ENCODE measurements around the gene CAMK4.

GRCh38 chr5:111183064-111183463, 41.1 kb upstream of the CAMK4 start:
- no peak for TF ChIP-seq CTCF (IDR thresholded peaks at IDR 0.05; ENCODE audit: control extremely low read depth in 1 of 3, insufficient read depth in 1 of 3, low read depth in 1 of 3, low read length in 3 of 3)
- TF ChIP-seq SUZ12 (IDR thresholded peaks at IDR 0.05; ENCODE audit: low read length) = no peak
- no peak for TF ChIP-seq TBP (IDR thresholded peaks at IDR 0.05; ENCODE audit: low read depth, low read length)
- TF ChIP-seq ZNF274 (IDR thresholded peaks at IDR 0.05; ENCODE audit: borderline replicate concordance, extremely low read depth, low read length) = no peak
- no peak for TF ChIP-seq FOSL1 (IDR thresholded peaks at IDR 0.05; ENCODE audit: insufficient read depth, low read depth, low read length)
- TF ChIP-seq CHD2 (IDR thresholded peaks at IDR 0.05; ENCODE audit: low read length) = no peak
- no peak for TF ChIP-seq YY1 (IDR thresholded peaks at IDR 0.05; ENCODE audit: low read depth, low read length)
- no peak for TF ChIP-seq RAD21 (IDR thresholded peaks at IDR 0.05 in 1 of 2, conservative IDR thresholded peaks at IDR 0.05 in 1 of 2; ENCODE audit: low read depth in 2 of 2, low read length in 2 of 2)
- TF ChIP-seq CHD1 (IDR thresholded peaks at IDR 0.05; ENCODE audit: low read depth, low read length) = no peak
- no peak for TF ChIP-seq MAX (IDR thresholded peaks at IDR 0.05)
- no peak for TF ChIP-seq EZH2 (IDR thresholded peaks at IDR 0.05; ENCODE audit: low read depth, low read length, severe bottlenecking)

Data from H1 (cell line).